Stimulated activated CD8-positive, alpha-beta memory T cell treated with anti-CD3 and anti-CD28 coated beads, Interleukin-4, amount 100 ng/mL, for 4 hours (primary cell): Measurements from ENCODE around the gene NFAM1.

ENCODE experiments used
- DNase-seq, 2 donors: peaks; one replicate each; pipeline ENCODE4 v3.0.0-alpha.2; 2020; ENCODE audit warnings: low read depth in 2 of 2, low spot score in 1 of 2

Gene NFAM1

DNA sequence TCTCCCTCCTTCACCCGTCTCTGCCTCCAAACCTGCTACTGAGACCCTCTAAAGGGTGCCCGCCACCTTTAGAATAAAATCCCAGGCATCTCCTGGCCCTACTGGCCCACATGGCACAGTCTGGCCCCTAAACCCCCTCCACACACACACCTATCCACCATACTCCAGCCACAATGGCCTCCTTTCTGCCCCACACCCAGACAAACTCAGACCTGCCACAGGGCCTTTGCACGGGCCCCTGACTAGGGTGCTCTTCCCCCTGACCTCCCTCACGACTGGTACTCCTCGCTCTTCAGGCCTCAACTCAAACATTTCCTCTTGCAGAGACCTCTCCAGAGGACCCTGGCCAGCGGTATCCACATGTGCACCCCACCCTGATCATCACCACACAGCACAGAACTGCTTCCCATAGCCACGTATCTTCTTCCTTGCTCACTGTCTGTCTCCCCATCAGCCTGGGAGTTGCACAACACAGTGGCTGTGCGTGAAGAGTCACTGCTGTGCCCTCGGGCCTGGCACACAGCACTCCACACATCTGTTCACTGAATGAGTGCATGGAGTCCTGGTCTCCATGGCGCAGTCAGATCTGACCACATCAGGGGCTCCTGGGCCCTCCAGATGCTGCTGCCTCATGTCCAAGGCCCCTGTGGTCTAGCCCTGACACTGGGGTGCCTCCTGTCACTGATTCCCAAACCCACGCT lies 95.5 kb downstream of the NFAM1 start:
- DNase-seq: no peak

DNA sequence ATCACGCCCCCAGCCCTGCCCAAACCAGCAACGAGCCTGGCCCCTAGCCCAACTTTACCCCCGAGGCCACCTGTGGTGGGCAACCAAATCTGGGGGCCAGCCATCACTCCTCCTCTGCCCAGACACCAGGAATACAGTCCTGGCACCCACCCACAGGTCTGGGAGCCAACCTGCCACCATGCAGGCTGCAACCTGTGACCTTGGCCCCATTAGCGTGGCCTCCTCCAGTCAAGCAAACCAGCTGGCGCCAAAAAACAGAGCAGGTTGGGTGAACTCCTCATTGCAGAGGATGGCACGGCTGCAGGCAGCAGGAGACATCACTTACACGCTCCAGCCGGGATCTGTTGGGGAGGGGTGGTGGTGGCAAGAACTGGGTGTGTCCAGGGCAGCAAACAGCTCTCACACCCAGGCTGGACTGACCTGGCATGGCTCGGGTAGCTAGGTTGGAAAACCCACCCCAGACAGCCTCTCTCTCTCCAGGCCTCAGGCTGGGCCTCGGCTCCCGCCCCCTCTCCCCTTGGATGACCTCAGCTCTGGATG lies 96.3 kb downstream of the NFAM1 start:
- DNase-seq: no peak

- DNase-seq: no peak
These were observed 97.2 kb downstream of the NFAM1 start for GRCh38 chr22:42334875-42335512.

- DNase-seq: no peak
These were observed 98.7 kb downstream of the NFAM1 start for GRCh38 chr22:42333544-42333943.

GRCh38 chr22:42332089-42332488 lies 100.1 kb downstream of the NFAM1 start:
- DNase-seq: no peak

GRCh38 chr22:42331014-42331413 lies 101.2 kb downstream of the NFAM1 start:
- DNase-seq: no peak
